Smooth muscle cell of the brain vasculature (primary cell): ENCODE data around the gene MARVELD2.
"Not testable (repeated sequence)": the region's sequence is repeated elsewhere in the genome, so short reads cannot be mapped to it uniquely, and the experiment has no call there.

ENCODE experiments used
- DNase-seq: peaks from one replicate; pipeline ENCODE4 v3.0.0-alpha.2; 2012; ENCODE audit warnings: low read depth, low spot score

The MARVELD2 gene

DNA sequence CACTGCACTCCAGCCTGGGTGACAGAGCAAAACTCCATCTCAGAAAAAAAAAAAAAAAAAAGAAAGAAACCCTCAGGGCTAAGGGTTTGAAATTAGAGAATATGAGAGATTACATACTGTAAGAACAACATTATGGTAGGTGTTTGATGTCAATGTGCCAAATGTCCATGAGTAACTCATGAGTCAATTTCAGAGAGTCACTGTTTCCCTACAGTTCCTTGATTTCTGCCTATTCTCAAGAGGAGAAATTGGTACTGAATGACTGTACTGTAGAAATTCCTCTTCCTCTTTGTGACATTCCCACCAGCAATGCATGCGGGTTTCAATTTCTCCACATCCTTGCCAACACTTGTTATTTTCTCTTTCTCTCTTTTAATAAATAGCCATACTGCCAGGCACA lies 35.2 kb downstream of the MARVELD2 start:
- no peak for DNase-seq

DNA sequence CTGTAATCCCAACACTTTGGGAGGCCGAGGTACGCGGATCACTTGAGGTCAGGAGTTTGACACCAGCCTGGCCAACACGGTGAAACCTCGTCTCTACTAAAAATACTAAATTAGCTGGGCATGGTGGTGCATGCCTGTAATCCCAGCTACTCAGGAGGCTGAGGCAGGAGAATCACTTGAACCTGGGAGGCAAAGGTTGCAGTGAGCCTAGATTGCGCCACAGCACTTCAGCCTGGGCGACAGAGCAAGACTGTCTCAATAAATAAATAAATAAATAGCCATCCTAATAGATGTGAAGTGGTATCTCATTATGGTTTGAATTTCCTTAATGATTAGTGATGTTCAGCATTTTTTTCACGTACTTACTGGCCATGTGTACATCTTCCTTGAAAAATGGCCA lies 35.6 kb downstream of the MARVELD2 start:
- DNase-seq: not testable (repeated sequence)

DNA sequence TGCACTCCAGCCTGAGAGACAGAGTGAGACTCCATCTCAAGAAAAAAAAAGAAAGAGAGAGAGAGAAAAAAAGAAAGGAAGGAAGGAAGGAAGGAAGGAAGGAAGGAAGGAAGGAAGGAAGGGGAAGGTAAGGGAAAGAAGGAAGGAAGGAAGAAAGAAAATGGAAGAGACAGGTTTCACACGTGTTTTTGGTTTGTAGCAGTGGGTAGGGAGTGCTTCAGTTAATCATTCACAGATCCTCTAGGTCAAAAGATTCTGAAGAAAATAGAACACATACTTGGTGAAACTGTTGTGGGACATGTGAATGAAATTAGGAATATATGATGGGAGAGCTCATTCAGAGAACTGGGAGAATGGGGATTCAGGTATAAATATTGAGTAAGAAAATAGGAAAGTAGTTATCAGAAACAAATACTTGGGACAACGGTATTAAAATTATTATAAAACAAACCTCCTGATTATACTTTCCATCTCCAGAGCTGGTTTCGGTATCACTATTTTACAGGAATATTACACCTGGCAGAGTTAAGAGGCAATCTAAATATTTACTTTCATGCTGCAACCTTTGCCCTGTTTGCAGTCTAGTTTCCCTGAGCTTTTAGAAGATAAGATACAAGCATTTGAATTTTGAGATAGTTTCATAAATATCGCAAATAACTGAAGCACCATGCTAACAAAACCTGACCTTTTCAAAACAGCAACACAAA lies 37.2 kb downstream of the MARVELD2 start:
- DNase-seq: no peak

DNA sequence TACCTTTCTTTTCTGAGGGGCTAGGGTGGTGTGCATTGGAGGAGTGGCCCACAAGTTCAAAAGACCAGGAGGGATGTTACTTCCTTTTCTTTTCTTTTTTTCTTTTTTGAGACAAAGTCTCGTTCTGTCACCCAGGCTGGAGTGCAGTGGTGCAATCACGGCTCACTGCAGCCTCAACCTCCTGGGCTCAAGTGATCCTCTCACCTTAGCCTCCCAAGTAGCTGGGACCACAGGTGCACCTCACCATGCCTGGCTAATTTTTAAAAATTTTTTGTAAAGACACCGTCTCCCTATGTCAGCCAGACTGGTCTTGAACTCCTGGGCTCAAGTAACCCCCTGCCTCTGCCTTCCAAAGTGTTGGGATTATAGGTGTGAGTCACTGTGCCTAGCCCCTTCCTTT lies 38.6 kb downstream of the MARVELD2 start:
- not testable (repeated sequence) for DNase-seq

DNA sequence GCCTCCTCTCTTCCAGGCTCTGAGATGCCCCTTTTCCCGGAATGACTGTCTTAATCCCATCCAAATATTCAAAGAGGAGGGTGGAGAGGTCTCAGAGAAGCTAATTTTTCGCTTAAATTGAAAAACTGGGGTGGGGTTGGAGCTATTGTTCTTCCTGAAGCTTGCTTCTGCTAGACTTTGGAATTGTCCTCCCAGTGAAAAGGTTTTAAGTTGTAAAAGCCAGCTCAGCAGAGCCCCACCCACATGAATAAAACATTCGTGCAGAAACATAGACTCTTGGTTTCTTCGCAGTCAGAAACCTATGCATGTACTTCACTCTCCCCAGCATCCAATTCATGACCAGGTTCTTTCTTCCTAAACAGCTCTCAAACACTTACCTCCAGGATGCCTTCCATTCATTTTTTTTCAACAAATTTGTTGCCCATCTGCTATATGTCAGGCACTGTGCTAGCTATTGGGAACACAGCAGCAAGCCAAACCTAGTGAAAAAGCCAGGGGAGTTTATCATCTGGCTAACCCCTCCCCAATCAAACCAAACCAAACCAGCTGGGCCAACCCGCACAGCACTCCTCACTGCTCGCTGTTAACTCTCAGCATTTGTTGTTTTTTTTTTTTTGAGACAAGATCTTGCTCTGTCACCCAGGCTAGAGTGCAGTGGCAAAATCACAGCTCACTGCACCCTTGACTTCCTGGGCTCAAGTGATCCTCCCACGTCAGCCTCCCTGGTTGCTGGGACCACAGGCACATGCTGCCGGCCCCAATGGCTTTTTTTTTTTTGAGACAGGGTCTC lies 39.7 kb downstream of the MARVELD2 start:
- DNase-seq: no peak

DNA sequence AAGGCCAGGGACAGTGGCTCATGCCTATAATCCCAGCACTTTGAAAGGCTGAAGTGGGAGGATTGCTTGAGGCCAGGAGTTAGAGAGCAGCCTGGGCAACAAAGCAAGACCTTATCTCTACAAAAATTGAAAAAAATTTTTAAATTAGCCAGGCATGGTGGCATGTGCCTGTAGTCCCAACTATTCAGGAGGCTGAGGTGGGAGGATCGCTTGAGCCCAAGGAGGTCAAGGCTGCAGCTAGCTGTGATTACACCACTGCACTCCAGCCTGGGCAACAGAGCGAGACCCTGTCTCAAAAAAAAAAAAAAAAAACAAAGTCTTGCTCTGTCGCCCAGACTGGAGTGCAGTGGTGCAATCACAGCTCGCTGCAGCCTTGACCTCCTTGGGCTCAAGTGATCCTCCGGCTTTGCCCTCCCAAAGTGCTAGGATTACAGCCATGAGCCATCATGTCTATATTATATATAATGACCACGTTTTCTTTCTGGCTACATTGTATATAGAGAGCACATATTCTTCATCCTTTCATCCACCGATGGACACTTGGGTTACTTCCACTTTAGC lies 40.6 kb downstream of the MARVELD2 start:
- not testable (repeated sequence) for DNase-seq

DNA sequence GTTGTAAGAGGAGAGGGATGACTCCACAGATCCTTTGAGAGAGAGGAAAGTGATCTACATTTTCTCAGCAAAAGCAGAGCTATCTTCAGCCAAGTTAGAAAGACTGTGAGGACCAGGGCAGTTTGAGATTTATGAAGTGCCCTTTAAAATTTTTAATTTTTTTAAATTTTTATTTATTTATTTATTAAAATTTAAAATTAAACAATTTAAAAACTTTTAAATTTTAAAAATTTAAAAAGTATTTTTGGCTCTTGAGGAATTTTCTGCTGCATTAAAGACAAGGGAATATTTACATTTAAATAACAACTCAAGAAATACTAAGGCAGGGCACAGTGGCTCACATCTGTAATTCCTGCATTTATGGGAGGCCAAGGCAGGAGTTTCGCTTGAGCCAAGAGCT lies 47.3 kb downstream of the MARVELD2 start:
- no peak for DNase-seq

DNA sequence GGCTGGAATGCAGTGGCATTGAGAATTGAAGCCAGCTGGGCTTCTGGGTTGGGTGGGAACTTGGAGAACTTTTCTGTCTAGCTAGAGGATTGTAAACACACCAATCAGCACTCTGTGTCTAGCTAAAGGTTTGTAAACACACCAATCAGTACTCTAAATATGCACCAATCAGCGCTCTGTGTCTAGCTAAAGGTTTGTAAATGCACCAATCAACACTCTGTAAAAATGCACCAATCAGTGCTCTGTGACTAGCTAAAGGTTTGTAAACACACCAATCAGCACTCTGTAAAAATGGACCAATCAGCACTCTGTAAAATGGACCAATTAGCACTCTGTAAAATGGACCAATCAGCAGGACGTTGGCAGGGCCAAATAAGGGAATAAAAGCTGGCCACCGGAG lies 51.5 kb downstream of the MARVELD2 start:
- not testable (repeated sequence) for DNase-seq

DNA sequence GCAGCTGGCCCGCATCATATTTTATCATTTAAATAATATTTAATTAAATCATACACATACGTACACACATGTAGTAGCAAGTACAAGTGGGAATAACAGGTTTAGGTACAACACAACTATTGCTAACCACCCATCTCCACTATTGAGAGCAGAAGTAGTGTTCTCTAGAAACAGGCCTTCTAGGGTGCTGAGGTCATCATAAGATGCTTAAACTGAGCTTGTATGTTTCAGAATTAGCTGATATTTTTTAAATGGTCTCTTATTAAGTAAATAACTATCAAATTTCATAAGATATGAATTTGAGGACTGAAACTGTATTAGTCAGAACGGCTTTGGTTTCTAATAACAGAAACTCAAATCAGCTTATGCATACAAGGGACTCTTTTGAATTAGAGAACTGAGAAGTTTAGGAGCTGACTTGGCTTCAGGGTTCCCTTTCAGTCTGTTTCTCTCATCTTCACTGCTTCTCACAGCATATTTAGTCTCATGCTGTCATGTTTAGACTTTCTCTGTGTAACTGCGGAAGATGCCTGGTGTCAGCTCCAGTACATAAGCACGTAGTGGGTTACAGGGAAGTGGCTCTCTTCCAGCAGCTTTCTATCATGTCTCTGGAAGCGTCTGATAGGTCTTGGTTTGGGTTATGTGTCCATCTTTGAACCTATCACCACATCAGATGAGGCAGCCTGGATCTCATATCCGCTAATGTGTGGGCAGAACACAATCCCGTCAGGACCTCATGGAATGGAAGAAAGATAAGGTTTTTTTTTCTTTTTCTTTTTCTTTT lies 52.7 kb downstream of the MARVELD2 start:
- DNase-seq: no peak

DNA sequence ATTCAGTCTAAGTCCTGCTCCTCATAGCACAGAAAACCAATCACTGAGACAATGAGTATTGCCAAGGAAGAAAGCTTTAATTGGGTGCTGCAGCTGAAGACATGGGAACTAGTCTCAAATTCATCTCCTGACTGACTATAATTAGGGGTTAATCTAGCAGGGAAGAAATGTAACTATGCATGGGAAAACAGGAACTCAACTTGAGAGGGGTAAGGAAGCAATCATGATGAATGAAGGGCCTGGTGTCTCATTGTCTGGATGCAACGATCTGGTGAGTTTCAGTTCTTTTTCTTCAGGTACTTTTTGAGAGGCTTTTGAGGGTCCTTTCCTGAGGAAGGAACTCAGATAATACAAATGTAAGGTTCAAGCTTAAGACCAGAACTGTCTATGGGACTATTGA lies 53.7 kb downstream of the MARVELD2 start:
- DNase-seq: no peak

DNA sequence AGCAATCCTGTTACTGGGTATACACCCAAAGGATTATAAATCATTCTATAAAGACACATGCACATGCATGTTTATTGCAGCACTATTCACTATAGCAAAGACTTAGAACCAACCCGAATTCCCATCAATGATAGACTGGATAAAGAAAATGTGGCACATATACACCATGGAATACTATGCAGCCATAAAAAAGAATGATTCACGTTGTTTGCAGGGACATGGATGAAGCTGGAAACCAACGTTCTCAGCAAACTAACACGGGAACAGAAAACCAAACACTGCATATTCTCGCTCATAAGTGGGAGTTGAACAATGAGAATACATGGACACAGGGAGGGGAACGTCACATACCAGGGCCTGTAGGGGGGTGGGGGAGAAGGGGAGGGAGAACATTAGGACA lies 56.6 kb downstream of the MARVELD2 start:
- DNase-seq: not testable (repeated sequence)

DNA sequence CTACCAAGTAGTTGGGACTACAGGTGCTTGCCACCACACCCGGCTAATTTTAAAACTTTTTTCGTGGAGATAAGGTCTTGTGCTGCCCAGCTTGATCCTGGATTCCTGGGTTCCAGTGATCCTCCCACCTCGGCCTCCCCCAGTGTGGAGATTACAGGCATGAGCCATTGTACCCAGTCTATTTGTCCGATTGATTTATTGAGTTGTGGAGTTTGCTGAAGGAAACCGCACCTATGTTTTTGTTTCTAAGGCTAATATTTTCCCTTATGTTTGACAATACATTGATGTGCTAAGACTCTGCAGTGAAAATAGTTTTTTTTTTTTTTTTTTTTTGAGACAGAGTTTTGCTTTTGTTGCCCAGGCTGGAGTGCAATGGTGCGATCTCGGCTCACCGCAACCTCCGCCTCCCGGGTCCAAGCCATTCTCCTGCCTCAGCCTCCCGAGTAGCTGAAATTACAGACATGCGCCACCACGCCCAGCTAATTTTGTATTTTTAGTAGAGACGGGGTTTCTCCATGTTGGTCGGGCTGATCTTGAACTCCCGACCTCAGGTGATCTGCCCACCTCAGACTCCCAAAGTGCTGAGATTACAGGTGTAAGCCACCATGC lies 57.7 kb downstream of the MARVELD2 start:
- DNase-seq: not testable (repeated sequence)

DNA sequence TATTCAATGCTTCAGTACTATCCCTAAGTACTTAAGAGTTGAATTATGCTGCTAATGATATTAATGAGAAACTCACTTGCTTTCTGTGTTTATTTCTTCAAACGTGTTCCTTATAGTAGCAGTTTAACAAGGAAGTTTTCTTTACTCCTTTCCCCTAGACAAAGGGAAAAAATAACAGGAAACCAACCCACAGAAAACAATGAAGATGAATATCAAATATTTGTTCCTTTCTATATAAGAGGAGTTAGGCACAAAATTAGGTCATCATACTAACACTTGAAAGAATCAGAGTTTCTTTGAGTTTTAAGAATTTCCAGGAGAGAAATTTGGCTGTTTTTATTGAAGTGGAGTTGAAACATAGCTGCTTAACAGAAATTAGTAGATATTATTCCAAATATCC lies 62.3 kb downstream of the MARVELD2 start:
- DNase-seq: no peak

DNA sequence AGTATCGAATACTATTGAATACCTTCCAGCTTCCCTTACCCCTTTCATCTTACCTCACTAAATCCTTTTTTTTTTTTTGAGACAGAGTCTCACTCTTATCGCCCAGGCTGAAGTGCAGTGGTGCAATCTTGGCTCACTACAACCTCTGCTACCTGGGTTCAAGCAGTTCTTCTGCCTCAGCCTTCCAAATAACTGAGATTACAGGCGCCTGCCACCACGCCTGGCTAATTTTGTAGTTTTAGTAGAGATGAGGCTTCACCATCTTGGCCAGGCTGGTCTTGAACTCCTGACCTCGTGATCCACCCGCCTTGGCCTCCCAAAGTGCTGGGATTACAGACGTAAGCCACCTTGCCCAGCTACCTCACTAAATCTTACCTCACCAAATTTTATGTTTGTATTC lies 63.4 kb downstream of the MARVELD2 start:
- not testable (repeated sequence) for DNase-seq

DNA sequence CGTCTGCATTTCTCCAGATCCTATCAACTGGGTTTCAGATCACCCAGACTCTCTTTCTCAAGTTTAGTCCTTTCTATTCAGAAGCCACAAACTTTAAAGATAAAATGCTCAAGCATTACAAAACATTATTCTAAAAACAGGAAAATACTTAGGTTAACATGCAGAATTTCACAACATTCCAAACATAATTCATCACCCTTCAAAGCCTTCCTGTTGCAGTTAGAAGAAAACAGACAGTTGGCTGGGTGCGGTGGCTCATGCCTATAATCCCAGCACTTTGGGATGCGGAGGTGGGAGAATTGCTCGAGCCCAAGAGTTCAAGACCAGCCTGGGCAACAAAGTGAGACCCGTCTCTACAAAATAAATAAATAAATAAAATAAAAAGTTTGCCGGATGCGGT lies 70.0 kb downstream of the MARVELD2 start:
- DNase-seq: no peak

DNA sequence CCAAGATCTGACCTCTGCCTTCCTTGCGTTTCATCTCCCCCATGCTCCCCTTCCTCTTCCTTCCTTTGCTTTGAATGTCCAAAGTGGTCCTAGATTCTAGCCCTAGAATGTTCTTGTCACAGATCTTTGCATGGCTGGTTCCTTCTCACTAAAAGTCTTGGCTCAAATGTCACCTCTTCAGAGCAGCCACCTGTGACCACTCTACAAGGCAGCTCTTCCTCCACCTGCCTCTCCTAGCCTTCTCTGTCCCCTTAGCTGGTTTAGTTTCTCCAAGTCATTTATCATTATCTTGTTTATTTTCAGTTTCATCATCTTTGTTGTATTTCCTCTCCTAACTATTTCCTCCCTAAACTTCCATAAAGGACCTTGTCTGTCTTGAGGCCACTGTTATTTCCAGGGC lies 70.6 kb downstream of the MARVELD2 start:
- no peak for DNase-seq

DNA sequence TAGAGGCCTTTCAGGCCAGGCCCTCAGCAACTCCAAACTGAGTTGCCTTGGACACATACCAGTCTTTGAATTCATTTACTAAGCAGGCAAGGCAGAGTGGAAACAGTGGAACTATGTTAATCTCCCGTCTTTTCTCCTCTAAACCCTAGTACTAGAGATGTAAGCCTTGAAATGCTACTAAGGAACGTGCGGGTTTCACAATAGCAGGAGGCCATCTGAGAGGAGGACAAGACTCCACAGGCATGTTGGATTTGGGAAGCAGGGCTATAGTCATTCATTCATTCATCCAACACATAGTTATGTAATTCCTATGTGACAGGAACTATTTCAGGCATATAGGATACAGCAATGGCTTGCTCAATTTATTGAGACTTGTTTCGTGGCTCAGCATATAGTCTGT lies 74.3 kb downstream of the MARVELD2 start:
- DNase-seq: no peak

DNA sequence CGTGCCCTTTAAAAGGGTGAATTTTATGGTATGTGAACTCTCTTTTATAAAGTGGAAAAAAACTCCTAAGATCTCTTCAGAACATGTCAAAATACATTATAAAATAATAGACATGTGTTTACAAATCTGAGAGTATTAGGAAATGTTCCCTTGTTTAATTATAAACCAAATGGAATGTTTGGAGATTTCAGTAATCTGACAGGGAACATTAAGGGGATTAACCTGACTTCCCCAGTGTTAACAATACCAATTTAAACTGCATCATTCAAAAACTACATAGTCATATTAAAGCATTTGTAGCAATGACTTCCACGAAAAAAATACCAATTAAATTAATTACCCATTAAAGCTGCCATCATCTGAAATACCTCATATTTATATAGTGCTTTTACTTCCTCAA lies 76.1 kb downstream of the MARVELD2 start:
- DNase-seq: no peak

DNA sequence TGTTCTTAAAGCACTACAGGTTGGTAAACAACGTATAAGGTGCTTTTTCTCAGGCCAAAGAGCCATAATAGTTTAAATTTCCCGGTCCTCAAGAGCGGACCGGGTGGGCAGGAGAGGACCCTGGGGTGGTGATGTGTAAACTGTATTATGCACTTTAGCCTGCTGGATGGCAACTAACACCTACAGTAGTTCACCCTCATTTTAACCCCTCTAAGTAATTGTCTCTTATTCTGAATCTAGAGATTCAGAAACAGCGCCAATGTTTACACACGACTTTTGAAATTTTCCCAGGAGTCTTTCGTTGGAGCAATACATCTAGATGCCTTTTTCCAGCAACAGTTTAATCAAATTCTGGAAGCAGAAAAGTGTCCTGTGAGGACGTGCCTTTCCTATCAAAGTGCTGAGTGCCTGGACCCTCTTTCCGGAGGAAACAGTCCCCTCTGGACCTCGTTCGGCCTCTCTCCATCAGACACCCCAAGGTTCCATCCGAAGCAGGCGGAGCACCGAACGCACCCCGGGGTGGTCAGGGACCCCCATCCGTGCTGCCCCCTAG lies 77.0 kb downstream of the MARVELD2 start:
- no peak for DNase-seq

DNA sequence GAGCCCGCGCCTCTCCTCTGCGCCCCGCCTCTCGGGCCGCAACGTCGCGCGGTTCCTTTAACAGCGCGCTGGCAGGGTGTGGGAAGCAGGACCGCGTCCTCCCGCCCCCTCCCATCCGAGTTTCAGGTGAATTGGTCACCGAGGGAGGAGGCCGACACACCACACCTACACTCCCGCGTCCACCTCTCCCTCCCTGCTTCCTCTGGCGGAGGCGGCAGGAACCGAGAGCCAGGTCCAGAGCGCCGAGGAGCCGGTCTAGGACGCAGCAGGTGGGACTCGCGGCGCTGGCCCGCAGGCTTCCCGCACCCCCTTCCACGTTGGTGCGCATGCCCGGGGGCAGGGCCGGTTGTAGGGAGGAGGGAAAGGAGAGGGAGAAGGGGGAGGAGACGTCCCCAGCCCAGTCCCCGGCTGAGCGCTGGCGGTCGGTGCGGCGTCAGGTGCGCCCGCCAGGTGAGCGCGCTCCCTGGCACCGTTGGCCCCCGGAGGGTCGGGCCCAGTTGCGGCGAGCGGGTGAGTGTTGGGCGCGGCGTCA lies 77.5 kb downstream of the MARVELD2 start, which contains the start of gene OCLN:
OCLN (plus strand) TSS at position 400 of the 532 bp plus-strand sequence. CDS start 11,455 bp downstream, outside the sequence.
- DNase-seq: no peak

DNA sequence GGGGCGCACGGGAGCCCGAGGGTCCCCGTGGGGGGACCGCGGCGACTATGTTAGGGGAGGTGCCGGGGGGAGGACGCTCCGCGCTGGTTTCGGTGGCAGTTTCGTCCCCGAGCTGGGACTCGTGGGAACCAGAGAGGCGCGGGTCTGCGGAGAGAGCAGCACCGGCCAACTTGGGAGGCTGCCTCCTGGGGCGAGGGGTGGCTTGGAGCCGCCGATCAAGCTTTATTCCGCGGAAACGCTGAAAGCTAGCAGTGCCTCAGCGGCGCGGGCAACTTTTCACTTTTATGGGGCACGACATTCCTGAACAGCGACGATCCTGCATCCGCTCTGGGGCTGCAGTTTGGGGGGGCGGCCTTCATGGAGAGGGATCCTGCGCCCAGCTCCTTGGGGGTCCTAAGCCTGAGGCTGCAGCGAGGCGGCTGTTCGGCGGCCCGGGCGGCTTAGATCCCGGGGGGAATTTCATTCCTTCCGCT lies 78.0 kb downstream of the MARVELD2 start:
- no peak for DNase-seq
